ENCODE data around the gene RPS18. TPM values are rescaled to one million over a fixed set of nuclear protein-coding genes. Genes with fewer than 3 reads are reported as not detected.

RPS18 gene
- total RNA-seq, 4 donors from 2014 or later, result 4,043 to 6,696 (median 6,204) TPM

DNA sequence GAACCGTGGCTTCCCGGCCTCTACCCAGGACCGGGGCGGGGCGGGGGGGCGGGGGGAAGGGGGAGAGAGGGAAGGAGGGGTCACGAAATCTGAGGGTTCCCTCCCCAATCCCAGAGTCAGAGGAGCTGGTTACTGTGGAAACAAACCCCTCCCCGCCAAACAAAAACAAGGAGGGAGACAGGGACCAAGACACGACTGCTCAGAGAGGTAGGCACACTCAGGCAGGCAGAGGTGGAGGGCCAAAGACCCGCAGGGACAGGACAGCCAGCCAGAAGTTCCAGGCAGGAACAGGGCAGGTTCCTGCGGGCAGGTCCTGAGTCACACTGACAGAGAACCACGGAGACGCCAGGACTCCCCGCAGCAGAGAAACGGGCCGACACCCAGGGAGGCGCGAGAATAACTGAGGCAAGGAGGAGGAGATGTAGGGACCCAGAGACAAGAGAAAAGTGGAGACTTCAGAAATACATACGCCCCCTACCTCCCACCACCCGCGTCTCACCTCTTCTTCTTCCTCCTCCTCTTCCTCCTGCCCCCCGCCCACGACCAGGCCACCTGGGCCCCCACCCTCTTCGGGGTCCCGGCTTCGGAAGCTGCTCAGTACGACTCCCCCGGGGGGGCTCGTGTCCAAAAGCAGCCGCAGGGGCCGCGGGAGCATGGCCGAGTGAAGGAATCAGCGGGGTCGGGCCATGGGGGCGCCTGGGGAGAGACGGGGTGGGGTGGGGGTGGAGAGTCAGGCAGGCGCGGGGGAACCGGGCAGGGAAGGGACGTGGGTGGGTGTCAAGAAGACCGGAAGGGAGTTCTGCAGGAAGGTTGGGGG, 26.3 kb downstream of the RPS18 start:
- 1% methylated on average over 41 to 42 of the region's 42 CpGs for WGBS, 2 donors
- intact Hi-C loops (cut with DNase I; ENCODE audit: low total_unique reads), result no loop called here
- peak overlapping the region; percentile 76 for H3K4me3 ChIP-seq (ENCODE audit: low read depth, poor library complexity, severe bottlenecking)
- TF ChIP-seq, protein P1, sequence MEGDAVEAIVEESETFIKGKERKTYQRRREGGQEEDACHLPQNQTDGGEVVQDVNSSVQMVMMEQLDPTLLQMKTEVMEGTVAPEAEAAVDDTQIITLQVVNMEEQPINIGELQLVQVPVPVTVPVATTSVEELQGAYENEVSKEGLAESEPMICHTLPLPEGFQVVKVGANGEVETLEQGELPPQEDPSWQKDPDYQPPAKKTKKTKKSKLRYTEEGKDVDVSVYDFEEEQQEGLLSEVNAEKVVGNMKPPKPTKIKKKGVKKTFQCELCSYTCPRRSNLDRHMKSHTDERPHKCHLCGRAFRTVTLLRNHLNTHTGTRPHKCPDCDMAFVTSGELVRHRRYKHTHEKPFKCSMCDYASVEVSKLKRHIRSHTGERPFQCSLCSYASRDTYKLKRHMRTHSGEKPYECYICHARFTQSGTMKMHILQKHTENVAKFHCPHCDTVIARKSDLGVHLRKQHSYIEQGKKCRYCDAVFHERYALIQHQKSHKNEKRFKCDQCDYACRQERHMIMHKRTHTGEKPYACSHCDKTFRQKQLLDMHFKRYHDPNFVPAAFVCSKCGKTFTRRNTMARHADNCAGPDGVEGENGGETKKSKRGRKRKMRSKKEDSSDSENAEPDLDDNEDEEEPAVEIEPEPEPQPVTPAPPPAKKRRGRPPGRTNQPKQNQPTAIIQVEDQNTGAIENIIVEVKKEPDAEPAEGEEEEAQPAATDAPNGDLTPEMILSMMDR (IDR thresholded peaks at IDR 0.05), result no peak
- TF ChIP-seq POLR2A (IDR thresholded peaks at IDR 0.05), result no peak
- DNase-seq (ENCODE audit: low spot score in 2 of 2), result peak; percentile 90 to 94

DNA sequence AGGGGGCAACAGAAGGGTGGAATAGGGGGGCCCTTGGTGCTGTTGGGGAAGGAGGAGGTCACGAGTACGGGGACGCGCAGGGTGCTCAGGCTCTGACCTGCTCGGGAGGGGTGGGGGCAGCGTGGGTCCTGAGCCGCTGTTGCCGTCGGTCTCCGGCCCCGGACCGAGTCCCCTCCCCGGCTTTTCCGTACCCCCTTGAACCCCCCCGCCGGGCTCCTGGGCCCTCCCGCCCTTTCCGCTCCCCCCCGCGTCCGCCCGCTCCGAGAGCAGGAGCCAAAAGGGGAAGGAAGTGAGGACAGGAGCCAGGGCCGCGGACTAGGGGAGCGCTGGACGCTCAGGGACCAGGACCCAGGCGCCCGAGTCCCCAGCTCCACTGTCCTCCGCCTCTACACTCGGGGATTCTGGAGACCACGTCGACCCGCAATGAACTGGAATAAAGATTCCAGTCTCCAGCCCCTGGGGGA, 26.9 kb downstream of the RPS18 start, which contains the start of gene RGL2:
Gene RGL2, minus strand, starts transcription at position 170 of the 464 bp plus-strand sequence. CDS start 332 bp downstream, outside the sequence.
- peak; percentile 82 to 97 for DNase-seq (ENCODE audit: low spot score in 2 of 2)
- peak within 1 kb of the TSS; percentile 76 for H3K4me3 ChIP-seq (ENCODE audit: low read depth, poor library complexity, severe bottlenecking)
- WGBS, 2 donors, result 0 to 1% methylated on average over 29 to 34 of the region's 34 CpGs
- intact Hi-C loops (cut with DNase I; ENCODE audit: low total_unique reads), result no loop called here
- TF ChIP-seq, protein P1 (IDR thresholded peaks at IDR 0.05), result no peak
- no peak for TF ChIP-seq POLR2A (IDR thresholded peaks at IDR 0.05)

DNA sequence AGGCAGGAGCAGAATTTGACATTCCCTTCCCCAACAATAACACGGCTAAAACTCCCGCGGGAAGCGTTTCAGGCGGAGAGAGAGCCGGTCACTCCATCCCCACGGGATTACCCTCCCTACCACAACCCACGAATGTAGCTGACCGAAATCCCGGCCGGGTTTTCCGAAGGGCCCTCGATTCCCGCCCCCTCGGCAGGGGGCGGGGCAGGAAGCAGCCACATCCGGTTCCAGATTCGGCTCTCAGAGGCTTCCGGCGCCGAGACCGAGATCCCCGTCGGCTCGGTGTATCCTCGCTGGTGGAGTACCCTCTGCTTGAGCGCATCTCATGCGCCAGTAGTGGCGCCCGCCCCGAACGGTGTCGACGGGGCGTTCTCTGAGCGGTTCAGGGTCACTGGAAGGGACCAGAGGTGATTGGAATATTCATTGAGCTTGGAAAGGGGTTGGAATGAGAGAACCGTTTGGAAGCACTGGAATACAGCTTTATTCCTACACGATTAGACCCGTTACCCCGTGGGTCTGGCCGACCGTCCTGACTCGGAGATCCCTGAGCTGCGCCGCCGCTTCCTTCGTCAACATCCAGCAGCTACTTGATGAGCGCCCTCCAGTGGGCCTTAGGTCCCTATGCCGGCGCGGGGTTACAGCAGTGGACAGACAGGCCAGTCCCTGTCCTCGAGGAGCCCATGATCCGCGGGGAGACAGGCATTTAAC, 27.5 kb downstream of the RPS18 start:
- peak in 1 of 2 donors; percentile 64 for TF ChIP-seq POLR2A (IDR thresholded peaks at IDR 0.05)
- TF ChIP-seq, protein P1 (IDR thresholded peaks at IDR 0.05), result peak in 1 of 3 donors; percentile 44
- intact Hi-C loops (cut with DNase I; ENCODE audit: low total_unique reads), result no loop called here
- WGBS, 2 donors, result 1% methylated on average over 40 to 43 of the region's 54 CpGs
- peak; percentile 90 to 97 for DNase-seq (ENCODE audit: low spot score in 2 of 2)
- peak overlapping the region; percentile 76 for H3K4me3 ChIP-seq (ENCODE audit: low read depth, poor library complexity, severe bottlenecking)

DNA sequence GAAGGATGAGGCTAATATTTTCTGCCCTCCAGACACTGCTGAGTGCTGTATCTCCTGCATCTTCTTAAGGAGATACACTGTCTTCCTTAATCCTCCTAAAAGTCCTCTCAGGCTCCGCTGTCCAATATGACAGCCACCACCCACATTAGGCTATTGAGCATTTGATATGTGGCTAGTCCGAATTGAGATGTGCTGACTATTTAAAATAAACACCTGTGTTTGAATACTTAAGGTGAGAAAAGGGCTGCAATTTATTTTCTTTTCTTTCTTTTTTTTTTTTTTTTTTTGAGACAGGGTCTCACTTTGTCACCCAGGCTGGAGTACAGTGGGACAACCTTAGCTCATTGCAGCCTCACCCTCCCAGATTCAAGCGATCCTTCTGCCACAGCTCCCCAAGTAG, 30.0 kb downstream of the RPS18 start:
- DNase-seq (ENCODE audit: low spot score in 2 of 2), result no peak
- intact Hi-C loops (cut with DNase I; ENCODE audit: low total_unique reads), result no loop called here
- WGBS, 2 donors, result 86 to 98% methylated on average over 3 of the region's 3 CpGs
- H3K4me3 ChIP-seq (ENCODE audit: low read depth, poor library complexity, severe bottlenecking), result no peak overlapping the region
- TF ChIP-seq, protein P1 (IDR thresholded peaks at IDR 0.05), result no peak
- TF ChIP-seq POLR2A (IDR thresholded peaks at IDR 0.05), result no peak

DNA sequence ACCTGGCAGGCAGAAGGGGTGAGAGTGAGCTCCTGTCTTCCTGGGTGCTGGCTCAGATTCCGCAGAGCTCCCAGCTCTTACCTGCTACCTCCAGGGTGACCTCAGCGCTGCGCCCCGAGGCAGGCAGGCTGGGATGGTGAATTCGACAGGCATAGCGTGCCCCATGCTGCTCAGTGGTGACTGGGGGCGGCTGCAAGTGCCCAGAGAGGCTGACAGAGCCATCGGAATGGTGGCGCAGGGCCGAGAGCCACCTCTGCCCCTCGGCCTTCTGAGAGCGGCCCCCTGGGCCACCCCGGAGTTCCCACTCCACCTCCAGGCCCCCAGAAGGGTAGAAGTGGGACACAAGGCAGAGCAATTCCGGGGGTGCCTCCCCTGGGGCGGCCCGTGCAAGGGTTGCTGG, 32.3 kb downstream of the RPS18 start:
- 80 to 81% methylated on average over 15 to 16 of the region's 16 CpGs for WGBS, 2 donors
- intact Hi-C loops (cut with DNase I; ENCODE audit: low total_unique reads), result no loop called here
- H3K4me3 ChIP-seq (ENCODE audit: low read depth, poor library complexity, severe bottlenecking), result no peak overlapping the region
- TF ChIP-seq, protein P1 (IDR thresholded peaks at IDR 0.05), result no peak
- TF ChIP-seq POLR2A (IDR thresholded peaks at IDR 0.05), result no peak
- DNase-seq (ENCODE audit: low spot score in 2 of 2), result no peak
